Measurements from ENCODE around the gene GRM5.
"Not testable (repeated sequence)": the region's sequence is repeated elsewhere in the genome, so short reads cannot be mapped to it uniquely, and the experiment has no call there.

The GRM5 gene

GRCh38 chr11:88838139-88838538 lies 227.6 kb downstream of the GRM5 start:
- DNase-seq (ENCODE audit: low read depth, low spot score): not testable (repeated sequence)

DNA sequence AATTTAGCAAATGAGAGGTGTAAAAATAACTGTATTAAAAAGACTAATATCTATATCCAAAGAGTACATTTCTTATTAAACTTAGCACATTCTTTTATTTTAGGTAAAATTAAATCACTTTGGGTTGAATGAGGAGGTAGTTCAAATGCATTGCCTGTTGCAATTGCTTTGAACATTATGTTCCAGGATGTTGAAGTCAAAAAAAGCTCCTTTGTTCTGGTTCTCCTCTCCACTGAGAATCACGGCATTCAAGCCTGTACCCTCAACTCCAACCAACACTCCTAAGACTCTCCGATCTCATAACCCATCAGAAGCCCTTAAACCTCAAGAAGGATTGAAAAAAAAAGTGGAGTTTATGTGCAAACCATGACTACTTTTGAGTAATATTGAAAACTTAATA lies 230.1 kb downstream of the GRM5 start:
- DNase-seq (ENCODE audit: low read depth, low spot score): not testable (repeated sequence)

- no peak for DNase-seq (ENCODE audit: low read depth, low spot score)
These were observed 234.4 kb downstream of the GRM5 start for GRCh38 chr11:88831303-88831890.

GRCh38 chr11:88827018-88827676 lies 238.6 kb downstream of the GRM5 start:
- no peak for DNase-seq (ENCODE audit: low read depth, low spot score)

DNA sequence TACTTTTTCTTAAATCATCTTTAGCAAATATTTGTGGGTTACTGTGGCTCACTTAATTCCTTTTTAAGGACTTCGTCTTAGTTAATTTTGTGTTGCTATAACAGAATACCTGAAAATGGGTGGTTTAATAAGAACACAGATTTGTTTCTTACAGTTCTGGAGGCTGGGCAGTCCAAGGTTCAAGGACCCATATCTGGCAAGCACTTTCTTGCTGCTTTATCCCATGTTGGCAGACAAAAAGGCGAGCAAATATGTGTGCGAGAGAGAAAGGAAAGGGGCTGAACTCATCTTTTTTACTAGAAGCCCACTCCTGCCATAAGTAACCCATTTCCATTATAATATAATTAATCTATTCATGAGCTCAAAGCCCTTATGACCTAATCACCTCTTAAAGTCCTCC lies 246.2 kb downstream of the GRM5 start:
- DNase-seq (ENCODE audit: low read depth, low spot score): no peak

- no peak for DNase-seq (ENCODE audit: low read depth, low spot score)
These were observed 246.8 kb downstream of the GRM5 start for GRCh38 chr11:88818978-88819377.

DNA sequence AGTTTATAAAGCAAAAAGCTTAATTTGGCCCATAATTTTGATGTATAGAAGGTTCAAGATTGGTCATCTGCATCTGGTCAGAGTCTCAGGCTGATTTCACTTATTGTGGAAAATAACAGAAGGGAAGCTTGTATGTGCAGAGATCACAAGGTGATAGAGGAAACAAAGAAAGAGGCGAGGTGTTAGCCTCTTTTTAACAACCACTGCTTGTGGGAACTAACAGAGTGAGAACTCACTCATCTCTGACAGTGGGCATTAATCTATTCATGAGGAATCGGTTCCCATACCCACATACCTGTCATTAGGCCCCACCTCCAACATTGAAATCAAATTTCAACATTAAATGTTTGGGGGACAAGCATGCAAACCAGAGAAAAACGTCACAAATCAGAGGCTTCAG lies 250.3 kb downstream of the GRM5 start:
- DNase-seq (ENCODE audit: low read depth, low spot score): no peak

GRCh38 chr11:88814076-88814475 lies 251.7 kb downstream of the GRM5 start:
- DNase-seq (ENCODE audit: low read depth, low spot score): no peak

- DNase-seq (ENCODE audit: low read depth, low spot score): no peak
These were observed 252.4 kb downstream of the GRM5 start for GRCh38 chr11:88813233-88813915.

DNA sequence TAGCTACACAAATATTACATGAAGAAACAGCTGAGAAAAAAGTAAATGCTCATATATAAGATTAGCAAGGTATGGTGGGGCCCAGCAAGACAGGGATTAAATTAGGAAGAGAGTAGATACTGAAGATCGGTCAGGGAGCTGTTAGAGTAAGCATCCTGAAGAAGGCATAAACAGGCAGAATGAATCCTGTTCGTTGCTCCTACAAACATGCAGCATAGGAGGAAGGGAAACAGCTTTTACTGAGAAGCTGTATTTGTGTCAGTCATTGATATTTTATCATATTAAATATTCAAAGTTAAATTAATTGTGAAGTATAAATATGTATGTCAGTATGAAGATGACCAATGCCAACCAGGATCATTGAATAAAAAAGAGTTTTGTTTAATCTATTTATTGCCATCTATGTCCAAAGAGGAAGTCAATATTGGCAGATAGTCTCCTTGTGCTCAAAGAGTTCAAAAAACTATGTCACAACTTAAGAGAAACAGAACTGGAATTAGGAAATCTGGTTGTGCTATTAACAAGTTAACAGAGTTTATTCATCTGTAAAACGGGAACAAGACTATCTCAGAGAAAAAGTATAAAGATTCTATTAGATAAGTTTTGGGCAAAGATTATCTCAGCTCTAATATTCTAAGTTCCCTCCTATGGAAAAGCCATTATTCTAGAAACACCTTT lies 255.2 kb downstream of the GRM5 start:
- DNase-seq (ENCODE audit: low read depth, low spot score): no peak

DNA sequence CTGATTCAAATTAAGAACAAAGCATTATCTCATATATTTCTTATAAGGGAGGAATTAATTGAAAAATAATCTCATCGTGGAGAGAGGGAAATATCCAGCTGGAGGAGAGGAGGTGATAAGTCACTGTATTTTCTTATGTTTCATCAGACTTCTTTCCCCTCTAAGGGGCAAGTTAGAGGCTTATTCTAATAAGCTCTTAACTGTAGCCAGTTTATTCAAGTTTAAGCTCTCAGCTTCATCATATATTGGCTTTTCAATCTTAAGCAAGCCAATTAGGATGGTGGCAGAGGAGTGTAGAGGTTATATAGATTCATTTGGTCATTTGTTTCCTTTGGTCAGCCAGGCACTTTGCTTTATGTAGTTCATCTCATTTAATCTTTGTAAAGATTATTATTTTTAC lies 256.7 kb downstream of the GRM5 start:
- DNase-seq (ENCODE audit: low read depth, low spot score): no peak

- DNase-seq (ENCODE audit: low read depth, low spot score): no peak
These were observed 258.4 kb downstream of the GRM5 start for GRCh38 chr11:88807349-88807748.

GRCh38 chr11:88806410-88806809 lies 259.4 kb downstream of the GRM5 start:
- DNase-seq (ENCODE audit: low read depth, low spot score): no peak

DNA sequence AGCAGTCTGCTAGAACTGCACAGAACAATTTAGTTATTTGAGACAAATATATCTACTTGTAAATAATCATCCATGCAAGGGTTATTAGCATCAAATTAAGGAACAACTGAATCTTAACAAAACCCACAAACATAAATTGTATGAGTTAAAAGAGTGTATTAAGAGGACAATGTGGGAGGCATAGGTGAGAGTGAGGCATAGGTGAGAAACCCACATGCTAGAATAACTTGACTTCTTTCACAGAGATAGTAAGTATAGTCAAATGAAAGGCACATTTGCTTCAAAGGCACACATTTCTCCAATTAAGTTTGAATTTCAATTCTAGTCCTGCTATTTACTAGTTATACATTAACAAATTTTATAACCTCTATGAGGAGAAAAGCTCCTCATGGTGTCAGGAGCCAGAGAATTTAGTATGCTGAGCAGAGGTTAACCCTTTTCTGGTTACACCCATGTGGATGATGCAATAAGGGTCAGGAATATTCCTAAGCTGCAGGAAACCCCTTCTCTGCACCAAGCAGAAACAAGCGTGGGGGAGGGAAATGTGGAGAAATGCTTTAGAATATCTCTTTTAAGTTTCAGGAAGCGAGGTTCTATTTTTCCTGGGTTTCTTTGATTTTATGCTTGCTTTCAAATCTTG lies 264.2 kb downstream of the GRM5 start:
- no peak for DNase-seq (ENCODE audit: low read depth, low spot score)

- DNase-seq (ENCODE audit: low read depth, low spot score): no peak
These were observed 265.8 kb downstream of the GRM5 start for GRCh38 chr11:88799771-88800500.

DNA sequence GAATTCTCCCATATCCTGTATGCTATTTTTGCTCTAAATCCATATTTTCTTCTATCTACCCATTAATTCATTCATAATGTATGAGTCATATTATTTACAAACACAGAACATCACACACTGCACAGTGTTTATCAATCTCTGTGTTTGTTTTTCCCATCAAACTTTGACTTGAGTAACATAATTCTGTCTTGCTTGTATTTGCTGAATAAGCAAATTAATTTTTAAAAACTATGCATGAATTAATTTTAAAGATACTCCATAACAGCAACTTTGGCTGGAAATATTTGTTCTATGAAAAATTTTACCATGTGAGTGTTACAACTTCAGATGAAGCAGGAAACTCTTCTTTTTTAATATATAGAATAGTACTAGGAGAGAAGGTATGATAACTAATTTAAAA lies 275.6 kb downstream of the GRM5 start:
- DNase-seq (ENCODE audit: low read depth, low spot score): no peak

GRCh38 chr11:88779577-88779976 lies 286.2 kb downstream of the GRM5 start:
- no peak for DNase-seq (ENCODE audit: low read depth, low spot score)

DNA sequence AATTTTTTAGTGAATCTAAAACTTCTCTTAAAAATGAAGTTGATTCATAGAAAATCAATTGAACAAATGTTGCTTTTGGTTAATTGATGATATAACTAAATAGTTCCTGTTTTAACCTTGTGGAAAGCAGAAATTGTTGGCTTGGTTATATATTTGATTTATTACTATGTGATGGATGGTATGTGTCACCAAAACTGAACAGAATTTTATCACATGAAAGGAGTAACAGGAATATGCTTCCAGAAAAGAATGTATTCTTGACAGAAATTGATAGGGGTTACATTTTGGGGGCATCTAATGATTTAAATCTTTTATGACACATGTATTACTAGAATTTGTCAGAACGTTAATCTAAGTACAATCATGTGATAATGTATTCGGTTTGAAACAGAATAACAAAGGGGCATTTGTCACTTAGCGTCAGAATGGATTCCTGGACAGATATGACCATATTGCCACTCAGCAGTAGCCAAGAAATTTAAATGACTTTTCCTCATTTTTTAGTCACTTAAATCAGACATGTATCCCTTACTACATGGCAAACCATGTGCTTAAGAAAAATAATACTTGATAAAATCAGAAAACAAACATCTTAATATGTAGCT lies 295.2 kb downstream of the GRM5 start:
- no peak for DNase-seq (ENCODE audit: low read depth, low spot score)

DNA sequence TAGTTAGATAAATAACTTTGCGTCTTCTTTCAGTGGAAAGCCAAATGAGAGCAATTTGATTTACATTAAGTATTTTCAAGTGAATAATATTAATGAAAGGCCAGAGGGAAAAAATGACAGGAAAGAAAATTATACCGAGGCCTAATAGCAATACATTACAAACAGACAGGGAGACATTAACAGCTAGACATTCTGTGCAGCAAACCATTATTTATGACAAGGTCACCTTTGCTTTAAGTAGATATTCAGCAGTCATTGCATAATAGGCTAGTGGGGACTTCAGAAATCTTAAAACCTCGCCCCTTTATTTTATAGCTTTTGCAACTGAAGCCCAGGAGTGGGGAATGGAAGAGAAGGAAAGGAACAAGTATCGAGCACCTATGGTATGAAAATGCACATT lies 321.6 kb downstream of the GRM5 start:
- no peak for DNase-seq (ENCODE audit: low read depth, low spot score)

DNA sequence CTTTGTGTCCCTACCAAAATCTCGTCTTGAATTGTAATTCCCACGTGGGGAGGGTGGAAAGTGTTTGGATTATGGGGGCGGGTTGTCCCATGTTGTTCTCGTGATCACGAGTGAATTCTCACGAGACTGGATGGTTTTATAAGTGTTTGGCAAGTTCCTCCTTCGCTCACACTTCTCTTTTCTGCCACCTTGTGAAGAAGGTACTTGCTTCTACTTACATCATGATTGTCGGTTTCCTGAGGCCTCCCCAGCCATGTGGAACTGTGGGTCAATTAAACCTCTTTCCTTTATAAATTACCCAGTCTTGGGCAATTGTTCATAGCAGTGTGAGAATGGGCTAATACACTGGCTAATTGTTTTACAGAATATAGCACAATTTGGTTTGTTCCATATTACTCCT lies 326.3 kb downstream of the GRM5 start:
- no peak for DNase-seq (ENCODE audit: low read depth, low spot score)

DNA sequence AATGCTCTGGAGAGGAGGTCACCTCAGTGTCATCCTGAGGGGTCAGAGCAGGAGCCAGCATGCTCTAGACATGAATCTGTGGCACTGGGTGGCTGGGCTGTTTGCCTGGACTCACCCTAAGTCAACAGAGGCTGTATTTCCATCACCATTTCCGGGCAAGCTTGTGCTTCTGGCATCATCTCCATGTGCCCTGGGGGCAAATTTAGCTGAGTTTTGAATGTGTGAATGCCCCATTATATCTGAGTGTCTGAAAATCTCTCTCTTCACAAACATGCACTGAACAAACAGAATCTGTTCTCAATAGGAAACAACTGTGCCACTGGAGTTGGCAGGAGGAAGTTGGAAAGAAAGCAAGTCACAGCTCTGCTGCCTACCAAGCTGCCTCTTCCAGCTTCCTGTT lies 356.2 kb downstream of the GRM5 start:
- no peak for DNase-seq (ENCODE audit: low read depth, low spot score)
